Measurements from ENCODE around the gene TLL2.
A peak's percentile ranks its signal among the peaks of the same experiment; 100 is the strongest.

TLL2 gene

GRCh38 chr10:96325719-96326373 lies 187.9 kb downstream of the TLL2 start:
- Mint-ChIP-seq H3K4me3 (no peak overlapping the region), H3K4me1 (no peaks in the 10 kb centered on the region), H3K27ac (no peak overlapping the region), H3K27me3 (peaks cover 19% of the 10 kb centered on the region), H3K9me3 (no peaks in the 10 kb centered on the region)
- no peak for DNase-seq
- peak; percentile 94 for ATAC-seq

GRCh38 chr10:96324447-96324846 lies 189.3 kb downstream of the TLL2 start:
- DNase-seq (no peak), ATAC-seq (no peak)
- H3K4me3 Mint-ChIP-seq: no peak overlapping the region
- peaks cover 19% of the 10 kb centered on the region for H3K27me3 Mint-ChIP-seq
- no peaks in the 10 kb centered on the region for H3K4me1 Mint-ChIP-seq
- H3K27ac Mint-ChIP-seq: no peak overlapping the region
- no peaks in the 10 kb centered on the region for H3K9me3 Mint-ChIP-seq

- Mint-ChIP-seq H3K27ac (no peak overlapping the region), H3K9me3 (no peaks in the 10 kb centered on the region), H3K27me3 (peaks cover 14% of the 10 kb centered on the region), H3K4me3 (no peak overlapping the region), H3K4me1 (no peaks in the 10 kb centered on the region)
- no peak for ATAC-seq
- no peak for DNase-seq
Measured at GRCh38 chr10:96322275-96322674, 191.5 kb downstream of the TLL2 start.

GRCh38 chr10:96321822-96322221 lies 191.9 kb downstream of the TLL2 start:
- H3K4me3 Mint-ChIP-seq: no peak overlapping the region
- peaks cover 14% of the 10 kb centered on the region for H3K27me3 Mint-ChIP-seq
- H3K4me1 Mint-ChIP-seq: no peaks in the 10 kb centered on the region
- DNase-seq: no peak
- H3K27ac Mint-ChIP-seq: no peak overlapping the region
- ATAC-seq: no peak
- H3K9me3 Mint-ChIP-seq: no peaks in the 10 kb centered on the region

- no peak overlapping the region for H3K27ac Mint-ChIP-seq
- DNase-seq (no peak), ATAC-seq (no peak)
- H3K9me3 Mint-ChIP-seq: no peaks in the 10 kb centered on the region
- H3K27me3 Mint-ChIP-seq: peaks cover 7% of the 10 kb centered on the region
- H3K4me3 Mint-ChIP-seq: no peak overlapping the region
- H3K4me1 Mint-ChIP-seq: no peaks in the 10 kb centered on the region
Measured at GRCh38 chr10:96319754-96320474, 193.8 kb downstream of the TLL2 start.

- Mint-ChIP-seq H3K4me3 (no peak overlapping the region), H3K4me1 (no peaks in the 10 kb centered on the region), H3K27ac (no peak overlapping the region), H3K9me3 (no peaks in the 10 kb centered on the region), H3K27me3 (no peaks in the 10 kb centered on the region)
- ATAC-seq: no peak
- no peak for DNase-seq
Measured at GRCh38 chr10:96317067-96317833, 196.5 kb downstream of the TLL2 start.

All from stimulated activated naive CD8-positive, alpha-beta T cell treated with anti-CD3 and anti-CD28 coated beads, Interleukin-15, amount 100 ng/mL, for 72 hours (primary cell).